H9 (cell line): ENCODE results near the gene TMEM61. TPM values are rescaled to one million over a fixed set of nuclear protein-coding genes. Genes with fewer than 3 reads are reported as not detected.

Source experiments
- DNase-seq: peaks from one replicate; pipeline ENCODE4 v3.0.0-alpha.2; 2017
- H2AFZ ChIP-seq: one replicate; pipeline ENCODE4 v1.6.1; 2013; ENCODE audit warnings: mild to moderate bottlenecking, low read length, control low read depth, moderate library complexity
- H2AK5ac ChIP-seq: 2 replicates; pipeline ENCODE4 v1.6.1; 2013; ENCODE audit warnings: low read length, control low read depth, mixed read lengths; ENCODE audit not compliant: insufficient read length
- H2BK120ac ChIP-seq: one replicate; pipeline ENCODE4 v1.6.1; 2013; ENCODE audit warnings: low read depth, mild to moderate bottlenecking, low read length, control low read depth, inconsistent platforms; ENCODE audit not compliant: poor library complexity, severe bottlenecking
- H2BK12ac ChIP-seq: 2 replicates; pipeline ENCODE4 v1.6.1; 2013; ENCODE audit warnings: low read length, control low read depth, mixed read lengths, low read depth; ENCODE audit not compliant: insufficient read length
- H2BK15ac ChIP-seq: 2 replicates; pipeline ENCODE4 v1.6.1; 2013; ENCODE audit warnings: low read depth, low read length, control low read depth
- H2BK20ac ChIP-seq: one replicate; pipeline ENCODE4 v1.6.1; 2013; ENCODE audit warnings: low read depth, mild to moderate bottlenecking, low read length, control low read depth, inconsistent platforms; ENCODE audit not compliant: poor library complexity, severe bottlenecking
- H2BK5ac ChIP-seq: 2 replicates; pipeline ENCODE4 v1.6.1; 2013; ENCODE audit warnings: low read length, control low read depth, mixed read lengths; ENCODE audit not compliant: insufficient read length
- H3K14ac ChIP-seq: 2 replicates; pipeline ENCODE4 v1.6.1; 2013; ENCODE audit warnings: low read length, control low read depth; ENCODE audit not compliant: insufficient read depth
- H3K18ac ChIP-seq: 2 replicates; pipeline ENCODE4 v1.6.1; 2013; ENCODE audit warnings: low read depth, mild to moderate bottlenecking, mixed read lengths, low read length, control low read depth; ENCODE audit not compliant: insufficient read length
- H3K23ac ChIP-seq: 2 replicates; pipeline ENCODE4 v1.6.1; 2013; ENCODE audit warnings: low read length, control low read depth, mixed read lengths, low read depth; ENCODE audit not compliant: insufficient read length
- H3K23me2 ChIP-seq: 2 replicates; pipeline ENCODE4 v1.6.1; 2013; ENCODE audit warnings: low read depth, mild to moderate bottlenecking, mixed read lengths, low read length, control low read depth; ENCODE audit not compliant: insufficient read length, poor library complexity, severe bottlenecking
- H3K27ac ChIP-seq: 2 replicates; pipeline ENCODE4 v1.5.1; 2013; ENCODE audit warnings: low read length, control low read depth, mixed read lengths, low read depth; ENCODE audit not compliant: insufficient read length
- H3K27me3 ChIP-seq: 2 replicates; pipeline ENCODE4 v1.6.1; 2013; ENCODE audit warnings: low read length, control low read depth, inconsistent platforms; ENCODE audit not compliant: insufficient read depth
- H3K4ac ChIP-seq: 2 replicates; pipeline ENCODE4 v1.6.1; 2013; ENCODE audit warnings: low read depth, mild to moderate bottlenecking, control low read depth, inconsistent platforms, low read length, moderate library complexity
- H3K4me1 ChIP-seq: 2 replicates; pipeline ENCODE4 v1.6.1; 2013; ENCODE audit warnings: low read length, control low read depth, inconsistent platforms; ENCODE audit not compliant: insufficient read depth
- H3K4me2 ChIP-seq: 2 replicates; pipeline ENCODE4 v1.6.1; 2013; ENCODE audit warnings: low read length, control low read depth, mixed read lengths; ENCODE audit not compliant: insufficient read length, insufficient read depth
- H3K56ac ChIP-seq: 2 replicates; pipeline ENCODE4 v1.6.1; 2013; ENCODE audit warnings: low read depth, mild to moderate bottlenecking, mixed read lengths, low read length, control low read depth; ENCODE audit not compliant: insufficient read length
- H3K79me1 ChIP-seq: 2 replicates; pipeline ENCODE4 v1.6.1; 2013; ENCODE audit warnings: low read depth, mild to moderate bottlenecking, moderate library complexity, low read length, control low read depth, inconsistent platforms; ENCODE audit not compliant: insufficient read depth, poor library complexity, severe bottlenecking
- H3K79me2 ChIP-seq: 2 replicates; pipeline ENCODE4 v1.6.1; 2013; ENCODE audit warnings: low read length, control low read depth, inconsistent platforms; ENCODE audit not compliant: insufficient read depth
- H3K9ac ChIP-seq: 2 replicates; pipeline ENCODE4 v1.6.1; 2013; ENCODE audit warnings: low read length, control low read depth, mixed read lengths; ENCODE audit not compliant: insufficient read length; ENCODE audit errors: extremely low read depth
- H3K9me3 ChIP-seq: one replicate; pipeline ENCODE4 v1.6.1; 2013; ENCODE audit warnings: low read depth, low read length, inconsistent platforms; ENCODE audit not compliant: control insufficient read depth
- H3T11ph ChIP-seq: one replicate; pipeline ENCODE4 v1.6.1; 2013; ENCODE audit warnings: mild to moderate bottlenecking, low read length, control low read depth, inconsistent platforms
- H4K20me1 ChIP-seq: one replicate; pipeline ENCODE4 v1.6.1; 2013; ENCODE audit not compliant: control insufficient read depth, insufficient read length, insufficient read depth
- H4K5ac ChIP-seq: 2 replicates; pipeline ENCODE4 v1.6.1; 2013; ENCODE audit warnings: low read depth, mild to moderate bottlenecking, mixed read lengths, low read length, control low read depth; ENCODE audit not compliant: insufficient read length
- H4K8ac ChIP-seq: replicated peaks from 2 replicates; pipeline ENCODE4 v1.6.1; 2013; ENCODE audit warnings: low read length, control low read depth, mixed read lengths, low read depth; ENCODE audit not compliant: insufficient read length
- H4K91ac ChIP-seq: 2 replicates; pipeline ENCODE4 v1.6.1; 2013; ENCODE audit warnings: low read depth, mild to moderate bottlenecking, moderate library complexity, mixed read lengths, low read length, control low read depth; ENCODE audit not compliant: insufficient read length
- H3K27ac Mint-ChIP-seq, 3 experiments: 2 replicates in 2 of 3; 3 replicates in 1 of 3; pipeline ENCODE4 v1.8.0; 2020 to 2021; ENCODE audit warnings: mixed read lengths in 3 of 3, mild to moderate bottlenecking in 1 of 3, moderate library complexity in 1 of 3
- H3K27me3 Mint-ChIP-seq: 2 replicates; pipeline ENCODE4 v1.8.0; 2021; ENCODE audit warnings: low read depth, mild to moderate bottlenecking, moderate library complexity, mixed read lengths
- H3K36me3 Mint-ChIP-seq, 3 experiments: 2 replicates in 2 of 3; 3 replicates in 1 of 3; pipeline ENCODE4 v1.8.0; 2020 to 2021; ENCODE audit warnings: low read depth in 3 of 3, mixed read lengths in 3 of 3; ENCODE audit not compliant: insufficient read depth in 1 of 3
- H3K4me1 Mint-ChIP-seq, 2 experiments: 2 replicates each; pipeline ENCODE4 v1.8.0; 2020; ENCODE audit warnings: mixed read lengths in 2 of 2
- H3K4me3 Mint-ChIP-seq, 2 experiments: 2 replicates in 1 of 2; 3 replicates in 1 of 2; pipeline ENCODE4 v1.8.0; 2020 to 2021; ENCODE audit warnings: mild to moderate bottlenecking in 2 of 2, mixed read lengths in 2 of 2, moderate library complexity in 1 of 2
- H3K9me3 Mint-ChIP-seq, 2 experiments: 2 replicates in 1 of 2; 3 replicates in 1 of 2; pipeline ENCODE4 v1.8.0; 2020; ENCODE audit warnings: mild to moderate bottlenecking in 2 of 2, mixed read lengths in 2 of 2, moderate library complexity in 1 of 2
- WGBS: extraction: QIAGEN DNeasy Blood & Tissue Kit; methylation state at CpG from one replicate; pipeline ENCODE4 v1.1.7; 2013; ENCODE audit warnings: missing lambda C conversion rate, low lambda C conversion rate, mixed read lengths; ENCODE audit not compliant: insufficient read length; ENCODE audit errors: extremely low coverage; 5-methylcytosine and 5-hydroxymethylcytosine counted together
- total RNA-seq: library from RNA; stranded (reverse); gene quantifications from 2 replicates; pipeline ENCODE4 v1.2.1, GENCODE V29; 2021
- TF ChIP-seq, protein P1 (sequence below): fragments of 200-600 bp; sonication (generic); conservative IDR thresholded peaks from 3 replicates; pipeline ENCODE4 v1.8.0; 2021; ENCODE audit warnings: antibody characterized with exemption, mild to moderate bottlenecking

The TMEM61 gene
- total RNA-seq, 1 experiment from 2014 or later: 0.61 TPM

DNA sequence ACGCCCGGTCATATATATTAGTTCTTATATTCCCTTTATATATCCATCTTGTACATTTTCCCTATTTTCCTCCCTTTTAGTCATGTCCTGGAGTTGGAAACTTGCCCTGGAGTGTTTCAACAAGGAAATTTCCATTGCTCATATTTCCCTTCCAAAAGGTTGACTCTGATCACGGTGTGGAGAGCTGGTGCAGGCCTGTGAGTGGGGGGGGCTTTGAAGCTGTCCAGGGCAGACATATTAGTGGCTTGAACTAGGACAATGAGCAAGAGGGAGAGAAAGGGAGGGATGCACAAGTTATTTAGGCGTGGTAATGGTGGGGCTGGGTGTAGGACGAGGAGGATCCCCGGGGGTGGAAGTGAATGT lies 30.4 kb upstream of the TMEM61 start:
- Histone ChIP-seq H4K20me1 (no peaks in the 10 kb centered on the region), H3K56ac (no peak overlapping the region), H3K4me1 (no peaks in the 10 kb centered on the region; the same call in 1 of the 2 replicates), H3K4me2 (peak overlapping the region; percentile 23), H4K5ac (peak overlapping the region; percentile 74), H3K23me2 (no peaks in the 10 kb centered on the region), H4K8ac (no peak overlapping the region), H3K14ac (no peak overlapping the region), H2BK5ac (no peak overlapping the region), H3K79me2 (no peaks in the 10 kb centered on the region), H3K4ac (no peak overlapping the region), H2BK12ac (no peak overlapping the region), H2BK20ac (no peak overlapping the region), H4K91ac (no peak overlapping the region), H3K27ac (no peak overlapping the region), H3K27me3 (no peaks in the 10 kb centered on the region), H2BK120ac (no peak overlapping the region), H3K9ac (no peak overlapping the region), H2BK15ac (no peak overlapping the region), H2AFZ (no peak overlapping the region), H3K9me3 (no peaks in the 10 kb centered on the region), H3K79me1 (no peaks in the 10 kb centered on the region), H3K23ac (no peak overlapping the region), H3K18ac (peak overlapping the region; percentile 63), H3T11ph (no peak overlapping the region), H2AK5ac (no peak overlapping the region)
- peak overlapping the region in 1 of 3 experiments; percentile 82; a peak in 2 of 7 replicates for H3K27ac Mint-ChIP-seq
- no peak for DNase-seq
- H3K4me3 Mint-ChIP-seq: peak overlapping the region in 1 of 2 experiments; percentile 10; a peak in 1 of 5 replicates
- peaks cover 23% of the 10 kb centered on the region in 2 experiments for H3K4me1 Mint-ChIP-seq
- TF ChIP-seq, protein P1, sequence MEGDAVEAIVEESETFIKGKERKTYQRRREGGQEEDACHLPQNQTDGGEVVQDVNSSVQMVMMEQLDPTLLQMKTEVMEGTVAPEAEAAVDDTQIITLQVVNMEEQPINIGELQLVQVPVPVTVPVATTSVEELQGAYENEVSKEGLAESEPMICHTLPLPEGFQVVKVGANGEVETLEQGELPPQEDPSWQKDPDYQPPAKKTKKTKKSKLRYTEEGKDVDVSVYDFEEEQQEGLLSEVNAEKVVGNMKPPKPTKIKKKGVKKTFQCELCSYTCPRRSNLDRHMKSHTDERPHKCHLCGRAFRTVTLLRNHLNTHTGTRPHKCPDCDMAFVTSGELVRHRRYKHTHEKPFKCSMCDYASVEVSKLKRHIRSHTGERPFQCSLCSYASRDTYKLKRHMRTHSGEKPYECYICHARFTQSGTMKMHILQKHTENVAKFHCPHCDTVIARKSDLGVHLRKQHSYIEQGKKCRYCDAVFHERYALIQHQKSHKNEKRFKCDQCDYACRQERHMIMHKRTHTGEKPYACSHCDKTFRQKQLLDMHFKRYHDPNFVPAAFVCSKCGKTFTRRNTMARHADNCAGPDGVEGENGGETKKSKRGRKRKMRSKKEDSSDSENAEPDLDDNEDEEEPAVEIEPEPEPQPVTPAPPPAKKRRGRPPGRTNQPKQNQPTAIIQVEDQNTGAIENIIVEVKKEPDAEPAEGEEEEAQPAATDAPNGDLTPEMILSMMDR: no peak
- H3K27me3 Mint-ChIP-seq: peaks cover 16% of the 10 kb centered on the region
- no CpG with 5 or more reads among the region's 6 CpGs for WGBS
- H3K9me3 Mint-ChIP-seq: peaks cover 7 to 11% of the 10 kb centered on the region in 2 experiments
- peaks cover 2 to 13% (median 3%) of the 10 kb centered on the region in 3 experiments; a peak in 6 of 7 replicates for H3K36me3 Mint-ChIP-seq
